GM19023 (cell line): ENCODE measurements around the gene RGS6.
"Not testable (repeated sequence)": the region's sequence is repeated elsewhere in the genome, so short reads cannot be mapped to it uniquely, and the experiment has no call there.

ENCODE experiments used
- ATAC-seq: cut with Tn5 transposase; IDR thresholded peaks from one replicate; pipeline ENCODE4 v1.9.1; 2021; ENCODE audit warnings: mild to moderate bottlenecking, moderate library complexity; ENCODE audit not compliant: unreplicated experiment

Gene RGS6

DNA sequence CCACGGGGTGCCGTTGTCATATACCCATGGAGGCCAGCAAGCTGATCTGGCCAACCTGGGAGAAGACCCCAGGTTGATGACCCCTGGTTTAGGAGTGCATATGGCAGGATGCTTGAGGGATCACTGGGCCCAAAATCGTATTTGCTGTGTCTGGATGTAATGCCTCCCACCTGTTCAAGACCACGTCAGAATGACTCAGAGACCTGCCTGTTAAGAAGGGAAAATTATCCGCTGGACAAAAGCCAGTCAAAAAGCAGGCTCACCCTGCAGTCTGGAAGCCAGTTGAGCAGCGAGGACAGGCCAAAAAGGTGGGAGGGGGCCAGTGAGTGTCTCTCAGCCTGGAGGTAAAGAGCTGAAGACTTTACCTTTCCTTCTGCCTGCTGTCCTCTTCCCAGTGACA lies 512.5 kb downstream of the RGS6 start:
- ATAC-seq = no peak

DNA sequence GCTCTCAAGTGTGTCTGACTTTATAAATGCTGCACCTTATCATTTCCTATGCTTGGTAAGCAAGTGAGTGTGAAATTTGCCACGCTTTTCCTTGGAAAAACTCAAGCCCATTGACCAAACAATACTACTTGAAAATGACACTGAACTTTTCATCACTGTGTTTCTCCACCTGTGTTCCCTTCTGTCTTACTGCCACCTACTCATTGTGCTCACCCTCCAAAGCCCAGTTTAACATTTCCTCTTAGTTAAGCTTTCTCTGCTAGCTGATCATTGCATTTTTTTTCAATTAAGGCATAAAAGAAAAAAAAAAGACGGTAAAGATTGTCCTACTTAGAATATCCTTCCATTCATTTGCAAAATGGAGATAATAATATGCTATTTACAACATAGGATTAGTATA lies 516.0 kb downstream of the RGS6 start:
- no peak for ATAC-seq

DNA sequence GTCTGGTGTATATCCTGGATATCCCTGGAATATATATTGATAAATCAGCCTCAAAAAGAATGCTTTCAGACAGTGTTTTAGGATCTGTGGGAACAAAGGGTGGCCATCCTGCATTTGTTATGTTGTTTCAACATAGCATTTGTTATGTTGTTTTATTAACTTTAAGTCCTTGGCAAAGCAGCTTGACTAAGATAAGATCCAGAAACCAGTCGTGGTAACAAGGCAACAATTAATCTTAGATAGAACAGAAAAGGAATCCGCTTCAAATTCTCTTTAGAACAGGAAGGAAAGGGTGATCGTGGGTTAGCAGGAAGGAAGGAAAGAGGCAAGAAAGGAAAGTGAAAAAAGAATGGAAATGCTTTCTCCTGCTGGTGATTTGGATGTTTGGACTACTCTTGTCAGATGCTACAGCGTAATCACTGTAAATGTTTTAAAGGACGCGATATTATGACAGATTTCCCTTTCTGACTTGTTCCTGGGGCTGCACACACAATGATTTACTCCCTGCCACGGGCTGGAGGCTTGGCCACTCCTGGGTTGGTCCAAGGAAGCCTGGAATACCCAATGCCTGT lies 518.3 kb downstream of the RGS6 start:
- ATAC-seq = no peak

DNA sequence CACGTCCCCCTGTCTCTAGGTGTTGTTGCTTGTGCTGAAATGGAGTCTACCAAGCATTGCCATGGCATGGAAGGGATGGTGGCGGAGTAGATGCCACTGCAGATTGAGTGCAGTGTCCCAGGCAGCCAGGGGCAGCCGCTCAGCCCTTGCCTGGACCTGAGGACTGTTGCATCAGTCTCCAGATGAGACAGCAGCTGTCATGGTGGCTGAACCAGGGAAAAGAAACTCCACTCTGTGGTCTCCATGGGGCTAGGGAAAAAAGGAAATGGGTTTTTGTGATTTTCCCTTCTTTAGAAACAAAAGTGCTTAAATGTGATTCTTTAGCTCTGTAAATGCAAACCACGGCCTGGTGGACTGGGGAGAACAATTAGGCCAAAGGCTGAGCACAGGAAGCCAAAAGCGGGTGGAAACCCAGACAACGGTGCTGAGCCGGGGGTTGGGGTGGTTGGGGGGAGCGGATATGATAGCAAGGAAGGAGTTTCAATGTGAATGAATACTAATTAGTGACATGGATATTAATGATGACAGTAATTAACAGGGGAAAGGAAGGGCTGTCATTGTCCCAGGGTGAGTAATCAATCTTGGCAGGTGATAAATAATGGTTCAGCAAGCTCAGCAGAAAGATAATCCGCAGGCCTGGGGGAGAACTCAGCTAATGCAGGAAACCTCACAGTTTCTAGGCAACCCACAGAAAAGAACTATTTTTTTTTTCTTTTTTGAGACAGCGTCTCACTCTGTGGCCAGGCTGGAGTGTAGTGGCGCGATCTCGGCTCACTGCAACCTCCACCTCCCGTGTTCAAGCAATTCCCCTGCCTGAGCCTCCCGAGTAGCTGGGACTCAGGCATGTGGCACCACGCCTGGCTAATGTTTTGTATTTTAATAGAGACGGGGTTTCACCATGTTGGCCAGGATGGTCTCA lies 519.1 kb downstream of the RGS6 start:
- ATAC-seq = peak; percentile 50

DNA sequence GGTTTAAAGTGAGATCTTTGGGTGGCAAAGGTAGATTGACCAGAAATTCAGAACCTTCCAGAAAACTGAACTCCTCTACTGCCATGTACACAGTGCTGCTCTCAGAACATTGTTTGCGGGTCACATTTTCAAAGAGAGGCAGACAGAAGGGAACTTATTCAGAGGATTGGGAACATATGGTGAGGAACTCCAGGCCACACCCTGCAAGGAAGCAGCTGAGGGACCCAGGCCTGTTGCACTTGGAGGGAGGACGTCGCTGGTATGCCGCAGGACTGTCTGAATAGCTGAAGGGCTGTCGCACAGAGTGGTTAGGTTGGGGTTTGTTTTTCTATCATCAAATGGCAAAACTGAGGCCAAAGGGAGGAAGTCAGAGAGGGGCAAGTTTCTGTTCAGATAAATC lies 520.5 kb downstream of the RGS6 start:
- ATAC-seq = no peak

DNA sequence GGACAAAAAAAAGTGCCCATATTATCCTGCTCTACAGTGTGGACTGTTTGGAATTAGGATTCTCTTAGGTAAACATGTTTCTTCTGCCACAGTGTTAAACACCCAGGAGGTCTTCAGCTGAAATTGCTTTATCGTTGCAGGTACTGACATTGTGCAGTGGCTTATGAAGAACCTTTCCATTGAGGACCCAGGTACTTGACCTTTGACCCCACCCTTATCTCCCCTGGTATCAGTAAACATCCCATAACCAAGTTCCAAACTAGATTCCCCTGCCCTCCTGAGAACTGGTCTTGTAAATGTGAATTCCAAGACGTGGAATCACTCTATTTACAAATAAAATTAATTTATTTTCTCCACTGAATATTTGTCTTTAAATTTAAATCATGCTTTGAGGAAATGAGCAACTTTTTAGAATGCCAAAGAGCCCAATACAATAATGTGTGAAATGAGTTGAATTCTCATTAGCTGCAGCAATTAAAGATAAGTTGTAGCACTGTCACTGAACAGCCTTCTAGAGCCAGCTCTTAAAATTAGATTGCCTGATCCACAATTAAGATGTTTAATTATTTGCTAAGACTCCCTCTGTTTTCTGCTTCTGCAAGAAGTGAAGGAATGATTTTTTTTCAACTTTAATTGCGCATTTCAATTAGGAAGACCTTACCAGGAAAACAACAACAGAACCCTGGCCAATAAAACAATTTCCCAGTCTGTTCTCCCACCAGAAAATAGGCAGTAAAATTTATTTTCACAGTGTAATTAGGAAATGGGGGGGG lies 522.3 kb downstream of the RGS6 start:
- ATAC-seq = no peak

DNA sequence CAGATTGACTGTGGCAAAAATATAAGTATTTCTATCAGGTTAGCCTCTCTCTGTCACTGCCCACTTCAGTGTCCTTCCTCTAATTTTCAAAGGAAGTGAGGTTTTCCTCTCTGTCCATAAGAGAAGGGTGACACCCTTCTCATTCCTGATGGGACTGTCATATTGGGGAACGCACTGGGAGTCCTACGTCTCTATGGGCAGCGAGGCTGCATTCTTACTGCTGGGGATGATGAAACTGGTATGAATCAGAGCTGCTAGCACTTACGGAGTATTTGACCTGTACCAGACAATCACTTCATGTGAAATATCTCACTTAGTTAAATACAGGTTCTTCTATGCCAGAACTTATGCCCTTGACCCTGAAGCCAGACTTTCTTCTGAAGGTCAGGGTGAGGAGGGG lies 525.4 kb downstream of the RGS6 start:
- ATAC-seq = no peak

DNA sequence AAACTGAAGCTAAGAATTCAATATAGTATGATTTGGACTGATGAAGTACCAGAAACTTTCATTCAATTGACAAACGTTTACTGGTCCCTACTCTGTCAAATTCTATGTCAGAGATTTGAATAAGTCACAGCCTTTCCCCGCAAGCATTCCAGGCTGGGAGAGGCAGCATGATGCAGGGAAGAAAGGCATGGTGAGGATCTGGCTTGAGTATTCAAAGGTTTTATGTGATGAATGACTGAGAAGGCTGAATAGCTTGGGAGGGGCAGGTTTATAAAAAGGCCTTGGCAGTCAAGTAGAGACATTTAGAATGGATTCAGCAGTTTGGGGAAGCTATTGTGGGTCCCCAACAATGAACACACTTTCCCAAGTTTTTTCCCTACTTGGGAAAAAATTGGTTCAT lies 529.8 kb downstream of the RGS6 start:
- ATAC-seq = no peak

DNA sequence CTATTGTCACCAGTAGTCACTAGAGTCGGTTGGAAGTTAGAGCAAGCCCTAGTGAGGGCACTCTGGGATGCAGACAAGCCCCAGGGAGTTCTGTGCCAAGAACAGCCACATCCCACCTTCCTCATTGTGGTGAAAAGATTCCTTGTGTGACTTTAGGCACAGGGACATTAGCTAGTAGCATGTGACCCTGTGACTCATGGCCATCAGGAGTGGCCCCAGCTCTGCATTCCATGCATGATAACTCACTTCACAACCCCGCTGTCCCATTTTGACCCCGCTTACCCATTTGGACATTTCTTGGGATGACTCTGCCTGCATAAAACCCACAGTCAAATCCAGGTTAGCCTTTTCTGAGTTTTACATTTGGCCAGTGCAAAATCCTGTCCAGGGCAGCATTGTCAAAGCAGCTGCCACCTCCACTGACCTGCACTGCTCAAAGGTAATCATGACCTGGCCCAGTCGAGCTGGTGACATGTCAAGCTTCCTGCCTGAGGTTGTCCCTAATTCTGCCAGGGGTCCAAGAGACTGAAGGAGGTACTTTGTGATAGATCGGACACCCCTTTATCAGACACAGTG lies 531.1 kb downstream of the RGS6 start:
- ATAC-seq = no peak

DNA sequence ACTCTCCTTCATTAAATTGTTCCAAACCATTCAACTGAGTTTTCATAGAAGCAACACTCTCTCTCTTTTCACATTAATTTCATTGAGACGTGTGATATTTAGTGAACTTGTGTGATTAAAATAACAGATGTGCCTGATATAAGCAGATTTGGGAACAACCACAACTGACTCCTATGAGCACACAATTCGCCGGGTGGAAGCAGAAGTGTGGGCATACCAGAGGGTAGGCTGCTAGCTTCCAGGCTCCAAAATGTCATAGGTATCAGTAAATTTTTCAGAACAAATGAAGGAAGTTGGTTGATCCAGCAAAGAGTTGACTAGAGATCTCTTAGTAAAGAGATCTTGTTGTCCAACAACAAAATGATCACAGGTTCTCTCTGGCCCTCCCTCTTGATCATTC lies 532.0 kb downstream of the RGS6 start:
- no peak for ATAC-seq

DNA sequence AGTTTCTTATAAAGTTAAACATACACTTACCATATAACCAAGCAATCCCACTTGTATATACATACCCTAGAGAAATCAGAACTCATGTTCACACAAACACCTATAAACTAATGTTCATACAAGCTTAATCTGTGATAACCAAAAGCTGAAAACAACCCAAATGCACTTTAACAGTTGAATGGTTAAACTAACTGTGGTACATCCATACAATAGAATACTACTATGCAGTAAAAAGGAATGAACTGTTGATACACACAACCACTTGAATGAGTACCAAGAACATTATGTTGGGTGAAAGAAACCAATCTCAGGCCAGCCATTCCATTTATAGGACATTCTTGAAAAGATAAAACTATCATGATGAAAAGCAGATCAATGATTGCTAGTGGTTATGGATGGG lies 534.1 kb downstream of the RGS6 start:
- no peak for ATAC-seq

DNA sequence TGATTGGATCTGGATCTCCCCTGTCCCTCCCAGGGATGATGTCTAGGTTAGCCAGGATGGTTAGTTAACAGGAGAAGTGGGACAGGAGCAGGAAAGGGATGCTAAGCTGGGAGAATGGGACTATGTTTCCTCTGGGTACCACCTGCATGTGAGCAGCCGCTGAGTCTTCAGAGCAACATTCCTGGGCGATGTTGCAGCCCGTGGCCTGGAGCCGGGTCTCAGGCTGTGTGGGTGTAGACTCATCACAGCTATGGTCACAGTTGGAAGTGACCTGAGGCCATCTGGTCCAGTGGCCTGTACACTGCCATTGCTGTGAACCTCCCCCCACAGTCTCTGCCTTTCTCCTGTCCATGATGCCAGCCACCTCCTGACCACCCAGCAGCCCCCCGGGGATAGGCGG lies 539.1 kb downstream of the RGS6 start:
- no peak for ATAC-seq

DNA sequence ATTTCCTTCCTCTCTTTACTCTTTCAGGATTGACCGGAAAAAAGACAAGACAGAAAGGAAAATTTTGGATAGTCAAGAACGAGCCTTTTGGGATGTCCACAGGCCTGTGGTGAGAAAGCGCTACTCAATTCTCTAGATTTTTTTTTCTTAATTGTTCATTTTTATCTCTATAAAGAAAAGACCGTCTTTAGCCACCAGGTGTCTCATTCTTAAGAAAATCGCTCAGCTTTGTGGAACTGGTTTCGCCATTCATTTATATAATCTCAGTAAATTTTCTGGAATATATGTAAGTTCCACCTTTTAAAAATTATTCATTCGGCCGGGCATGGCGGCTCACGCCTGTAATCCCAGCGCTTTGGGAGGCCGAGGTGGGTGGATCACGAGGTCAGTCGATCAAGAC lies 540.6 kb downstream of the RGS6 start:
- ATAC-seq = no peak

DNA sequence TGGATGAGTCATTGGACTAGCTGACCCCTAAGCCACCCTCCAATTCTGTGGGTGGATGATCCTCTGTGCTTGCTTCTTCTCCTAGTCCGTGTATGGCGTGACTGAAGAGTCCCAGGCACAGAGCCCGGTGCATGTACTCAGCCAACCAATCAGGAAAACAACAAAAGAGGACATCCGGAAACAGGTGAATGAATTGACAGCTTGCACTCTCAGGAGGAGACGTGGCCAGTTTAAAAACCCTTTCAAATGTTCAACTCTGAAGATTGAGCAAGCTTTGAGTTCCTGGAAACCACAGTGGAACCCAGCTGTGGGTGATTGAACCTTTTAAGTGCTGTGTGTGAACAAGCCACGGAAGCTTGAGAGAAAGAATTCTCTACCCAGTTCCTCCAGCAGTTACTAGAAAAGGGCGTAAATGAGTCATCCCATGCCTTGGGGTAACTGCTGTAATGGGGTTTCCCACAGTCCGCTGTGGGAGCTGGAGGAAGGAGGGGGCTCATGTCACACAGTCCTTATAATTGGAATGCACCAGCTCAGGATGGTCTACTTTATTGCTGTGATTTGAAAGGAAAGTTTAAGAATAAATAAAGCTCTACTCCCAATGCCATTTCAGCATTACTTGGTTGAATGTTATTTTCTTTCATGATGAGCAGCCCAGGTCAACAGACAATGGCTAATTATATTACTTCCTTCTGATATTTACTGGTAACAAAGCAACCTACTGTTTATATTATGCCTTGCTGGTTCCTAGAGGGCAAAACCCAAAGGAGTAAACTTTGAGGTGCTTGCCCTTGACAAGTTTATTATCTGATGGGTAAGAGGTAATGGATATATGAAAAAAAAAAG lies 544.6 kb downstream of the RGS6 start:
- peak; percentile 83 for ATAC-seq

DNA sequence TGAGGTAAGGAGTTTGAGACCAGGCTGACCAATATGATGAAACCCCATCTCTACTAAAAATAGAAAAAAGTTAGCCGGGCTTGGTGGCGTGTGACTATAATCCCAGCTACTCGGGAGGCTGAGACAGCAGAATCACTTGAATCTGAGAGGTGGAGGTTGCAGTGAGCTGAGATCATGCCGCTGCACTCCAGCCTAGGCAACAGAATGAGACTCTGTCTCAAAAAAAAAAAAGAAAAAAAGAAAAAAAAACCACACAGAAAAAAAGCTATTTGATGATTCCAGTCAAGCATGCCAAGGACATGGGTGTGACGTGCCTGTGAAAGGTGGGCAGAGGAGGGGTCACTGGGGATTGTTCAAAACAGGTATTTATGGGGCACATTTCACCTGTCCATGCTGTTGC lies 545.3 kb downstream of the RGS6 start:
- not testable (repeated sequence) for ATAC-seq

DNA sequence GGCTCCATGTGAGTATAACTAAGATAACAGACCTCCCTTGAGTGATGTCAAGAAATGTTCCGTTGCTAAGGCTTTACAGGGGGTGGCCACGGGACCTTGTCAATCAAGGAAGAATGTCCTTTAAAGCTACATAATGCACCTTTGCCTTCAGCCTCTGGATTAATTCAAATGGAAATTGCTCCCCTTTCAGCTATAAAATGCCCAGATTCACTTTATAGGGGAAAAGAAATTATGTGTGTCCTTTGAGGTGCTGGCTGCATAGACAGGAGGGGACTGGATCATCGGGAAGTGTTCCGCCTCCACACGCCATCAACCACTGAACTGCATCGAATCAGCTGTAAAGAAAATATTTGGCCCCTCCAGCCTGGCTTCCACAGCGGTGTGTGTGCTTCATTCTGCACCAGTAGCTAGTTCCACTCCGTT lies 546.3 kb downstream of the RGS6 start:
- ATAC-seq = no peak

DNA sequence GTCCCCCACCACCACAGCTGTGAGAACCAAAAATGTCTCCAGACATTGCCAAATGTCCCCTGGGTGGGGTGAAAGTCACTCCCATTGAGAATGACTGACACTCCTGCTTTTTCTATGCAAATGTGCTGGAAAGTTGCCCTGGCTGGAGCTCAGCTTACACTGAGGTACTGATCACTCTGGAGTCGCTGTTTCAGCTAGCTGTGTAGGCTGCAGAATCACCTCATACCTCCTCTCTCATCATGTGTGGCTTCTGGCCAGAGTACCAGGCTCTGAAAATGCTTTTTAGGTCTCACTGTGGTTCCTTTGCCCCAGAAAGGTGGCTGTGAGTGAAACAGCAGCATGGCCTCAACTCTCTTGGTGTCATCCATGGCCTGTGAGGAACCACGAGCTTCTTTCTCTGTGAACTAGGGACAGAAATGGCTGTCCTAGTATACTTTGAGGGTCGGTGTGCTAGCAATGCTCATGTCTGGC lies 547.3 kb downstream of the RGS6 start:
- no peak for ATAC-seq

DNA sequence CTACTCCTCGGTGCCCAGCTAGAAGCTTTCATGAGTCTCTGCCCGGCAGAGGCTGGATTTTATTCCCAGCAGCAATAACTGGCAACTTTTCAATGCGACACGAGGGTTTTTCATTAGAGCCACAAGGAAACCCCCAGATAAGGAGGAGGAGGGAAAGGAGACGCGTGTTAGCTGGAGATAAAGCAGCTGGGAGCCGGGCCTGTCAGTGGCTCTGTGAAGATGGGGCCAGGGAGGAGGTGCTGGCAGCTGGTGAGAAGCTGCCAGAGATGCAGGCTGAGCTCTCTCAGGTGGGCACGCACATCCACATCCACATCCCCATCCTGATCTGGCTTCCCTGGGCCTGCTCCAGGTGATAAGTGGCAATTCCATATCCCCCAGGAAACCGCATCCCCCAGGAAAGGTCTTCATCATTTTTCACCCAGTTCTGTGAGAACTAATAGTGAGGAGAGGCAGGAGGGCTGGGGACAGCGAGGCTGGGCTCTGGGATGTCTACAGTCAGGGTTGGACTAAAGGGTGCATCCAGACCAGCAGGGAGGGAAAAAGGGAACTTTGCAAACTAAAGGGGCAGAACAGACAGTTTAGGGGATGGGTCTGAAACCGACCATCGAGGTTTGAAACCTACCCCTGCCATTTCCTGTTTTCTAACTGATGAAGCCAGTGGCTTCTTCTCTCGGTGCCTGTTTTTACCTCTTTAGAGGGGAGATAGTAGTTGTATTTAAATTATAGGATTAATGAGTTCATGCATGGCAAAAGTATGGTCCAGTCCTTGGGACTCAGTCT lies 548.4 kb downstream of the RGS6 start:
- ATAC-seq = no peak

DNA sequence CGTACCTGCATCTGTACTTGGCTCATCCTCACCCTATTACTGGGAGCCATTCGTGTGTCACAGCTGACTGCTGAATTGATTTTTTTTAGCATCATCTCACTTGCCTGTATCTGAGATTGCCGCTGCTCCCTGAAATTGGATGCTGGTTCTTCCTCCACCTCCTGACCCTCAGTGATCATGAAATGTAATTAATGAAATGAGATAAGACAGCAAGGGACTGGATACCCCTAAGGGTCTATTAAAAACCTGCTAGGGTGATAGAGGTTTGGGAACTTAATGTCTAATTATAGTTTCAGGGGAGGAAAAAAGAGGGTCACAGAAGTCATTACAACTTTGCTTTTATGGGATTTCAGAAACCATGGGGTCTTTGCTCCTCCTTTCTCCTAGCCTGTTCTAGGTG lies 551.1 kb downstream of the RGS6 start:
- ATAC-seq = no peak

DNA sequence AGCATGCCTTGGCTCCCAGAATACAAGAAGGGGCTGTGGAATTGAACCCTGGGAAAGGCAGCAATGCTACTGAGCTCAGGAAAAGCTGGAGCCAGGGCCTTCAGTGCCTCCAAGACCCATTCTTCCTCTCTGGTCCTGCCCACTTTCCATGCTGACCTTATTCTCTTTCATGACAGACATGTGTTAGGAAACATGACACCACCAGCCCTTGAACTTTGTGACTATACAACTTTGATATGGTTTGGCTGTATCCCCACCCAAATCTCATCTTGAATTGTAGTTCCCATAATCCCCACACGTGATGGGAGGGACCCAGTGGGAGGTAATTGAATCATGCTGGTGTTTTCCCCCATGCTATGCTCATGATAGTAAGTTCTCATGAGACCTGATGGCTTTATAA lies 553.5 kb downstream of the RGS6 start:
- no peak for ATAC-seq
